Osteoblast (primary cell): Measurements from ENCODE around the gene TOP3A. TPM values are rescaled to one million over a fixed set of nuclear protein-coding genes. Genes with fewer than 3 reads are reported as not detected.
"Not testable (repeated sequence)": the region's sequence is repeated elsewhere in the genome, so short reads cannot be mapped to it uniquely, and the experiment has no call there.

ENCODE experiments used
- DNase-seq: peaks from one replicate; pipeline ENCODE4 v3.0.0; 2011; ENCODE audit warnings: low spot score, mixed read lengths; ENCODE audit not compliant: insufficient read length; ENCODE audit errors: missing footprints
- H2AFZ ChIP-seq: 2 replicates; pipeline ENCODE4 v1.6.0; 2011; ENCODE audit warnings: mild to moderate bottlenecking, low read length
- H3K27ac ChIP-seq: 2 replicates; pipeline ENCODE4 v1.5.1; 2011; ENCODE audit warnings: mild to moderate bottlenecking, low read depth, low read length, moderate library complexity
- H3K27me3 ChIP-seq: 2 replicates; pipeline ENCODE4 v1.6.0; 2012; ENCODE audit warnings: mild to moderate bottlenecking, control low read depth, inconsistent platforms, low read length, moderate library complexity; ENCODE audit not compliant: insufficient read depth
- H3K36me3 ChIP-seq: 2 replicates; pipeline ENCODE4 v1.5.1; 2011; ENCODE audit warnings: mild to moderate bottlenecking, low read length, control low read depth, moderate library complexity; ENCODE audit not compliant: insufficient read depth
- H3K4me1 ChIP-seq: 2 replicates; pipeline ENCODE4 v1.5.1; 2011; ENCODE audit warnings: mild to moderate bottlenecking, low read length, control low read depth, moderate library complexity; ENCODE audit not compliant: insufficient read depth
- H3K4me2 ChIP-seq: 2 replicates; pipeline ENCODE4 v1.6.0; 2011; ENCODE audit warnings: mild to moderate bottlenecking, low read length; ENCODE audit not compliant: insufficient read depth
- H3K4me3 ChIP-seq: fragments of 200-600 bp; sonication (generic); 3 replicates; pipeline ENCODE4 v1.5.1; 2012; ENCODE audit warnings: mild to moderate bottlenecking, low read length, inconsistent platforms; ENCODE audit not compliant: insufficient read depth
- H3K79me2 ChIP-seq: 2 replicates; pipeline ENCODE4 v1.6.0; 2012; ENCODE audit warnings: mild to moderate bottlenecking, low read length, control low read depth, inconsistent platforms; ENCODE audit not compliant: insufficient read depth
- H3K9me3 ChIP-seq: 2 replicates; pipeline ENCODE4 v1.5.1; 2011; ENCODE audit warnings: low read depth, low read length, control low read depth
- H4K20me1 ChIP-seq: 2 replicates; pipeline ENCODE4 v1.6.0; 2012; ENCODE audit warnings: mild to moderate bottlenecking, low read length, control low read depth; ENCODE audit not compliant: insufficient read depth
- CTCF ChIP-seq: IDR thresholded peaks from 2 replicates; pipeline ENCODE4 v1.5.1; 2011; ENCODE audit warnings: mild to moderate bottlenecking, low read depth, low read length, moderate library complexity; ENCODE audit errors: extremely low read depth
- total RNA-seq: library from RNA; depleted of rRNA; stranded (reverse); fragments of >200 nt; gene quantifications from 2 replicates; pipeline ENCODE4 v1.2.3, GENCODE V29; 2012

The TOP3A gene
- total RNA-seq, 1 donor = 36.2 TPM

- H3K4me1 ChIP-seq = peaks cover 9% of the 10 kb centered on the region
- H2AFZ ChIP-seq = no peak overlapping the region
- H4K20me1 ChIP-seq = no peaks in the 10 kb centered on the region
- DNase-seq = no peak
- H3K79me2 ChIP-seq = no peaks in the 10 kb centered on the region
- H3K27me3 ChIP-seq = no peaks in the 10 kb centered on the region
- H3K4me3 ChIP-seq = no peak overlapping the region
- no peak for TF ChIP-seq CTCF
- H3K4me2 ChIP-seq = no peak overlapping the region
- no peaks in the 10 kb centered on the region for H3K9me3 ChIP-seq
- H3K27ac ChIP-seq = no peak overlapping the region
- peaks cover 7% of the 10 kb centered on the region for H3K36me3 ChIP-seq
These were observed 38.7 kb upstream of the TOP3A start for GRCh38 chr17:18353541-18353940.

- H3K36me3 ChIP-seq = peaks cover 13% of the 10 kb centered on the region
- no peak overlapping the region for H3K4me2 ChIP-seq
- no peaks in the 10 kb centered on the region for H3K9me3 ChIP-seq
These were observed 29.2 kb upstream of the TOP3A start for GRCh38 chr17:18344021-18344420.

GRCh38 chr17:18339933-18340332, 25.1 kb upstream of the TOP3A start:
- no peaks in the 10 kb centered on the region for H3K4me1 ChIP-seq
- peaks cover 3% of the 10 kb centered on the region for H3K36me3 ChIP-seq
- H3K79me2 ChIP-seq = no peaks in the 10 kb centered on the region
- H3K27me3 ChIP-seq = no peaks in the 10 kb centered on the region
- no peak overlapping the region for H3K4me3 ChIP-seq
- H3K27ac ChIP-seq = no peak overlapping the region
- DNase-seq = no peak
- H3K9me3 ChIP-seq = no peaks in the 10 kb centered on the region
- H4K20me1 ChIP-seq = no peaks in the 10 kb centered on the region
- H2AFZ ChIP-seq = no peak overlapping the region
- H3K4me2 ChIP-seq = no peak overlapping the region
- no peak for TF ChIP-seq CTCF

More at GRCh38 chr17:18344021-18344420, 29.2 kb upstream of the TOP3A start:
- DNase-seq = peak; percentile 22
- Histone ChIP-seq H3K4me1 (no peaks in the 10 kb centered on the region), H3K4me3 (no peak overlapping the region), H3K27me3 (no peaks in the 10 kb centered on the region), H2AFZ (no peak overlapping the region), H3K79me2 (no peaks in the 10 kb centered on the region), H3K27ac (no peak overlapping the region), H4K20me1 (no peaks in the 10 kb centered on the region)
- TF ChIP-seq CTCF = no peak

- H3K27me3 ChIP-seq, H2AFZ ChIP-seq, H3K36me3 ChIP-seq, H3K79me2 ChIP-seq, H3K27ac ChIP-seq, H3K9me3 ChIP-seq, H3K4me1 ChIP-seq, H4K20me1 ChIP-seq, DNase-seq, H3K4me3 ChIP-seq, H3K4me2 ChIP-seq: not testable (repeated sequence)
These were observed 23.4 kb upstream of the TOP3A start for GRCh38 chr17:18338158-18338557.
